SH-SY5Y (cell line): ENCODE results near the gene PRG3.

Source experiments
- GATA2 ChIP-seq: IDR thresholded peaks from 2 replicates; pipeline ENCODE4 v1.6.1; 2011; ENCODE audit warnings: mild to moderate bottlenecking, low read depth, low read length
- GATA3 ChIP-seq: IDR thresholded peaks from 2 replicates; pipeline ENCODE4 v1.6.1; 2011; ENCODE audit warnings: low read depth, mild to moderate bottlenecking, low read length, moderate library complexity

- TF ChIP-seq GATA3 (no peak), GATA2 (no peak)
Observed at GRCh38 chr11:57386178-57386940, 5.4 kb upstream of the PRG3 start.
